GM21576 (cell line): ENCODE results near the gene NKPD1.
"Not testable (repeated sequence)": the region's sequence is repeated elsewhere in the genome, so short reads cannot be mapped to it uniquely, and the experiment has no call there.

ENCODE experiments used
- ATAC-seq: cut with Tn5 transposase; IDR thresholded peaks from one replicate; pipeline ENCODE4 v1.9.1; 2021; ENCODE audit warnings: mild to moderate bottlenecking, moderate library complexity; ENCODE audit not compliant: unreplicated experiment

NKPD1 gene

GRCh38 chr19:45119582-45119981, 41.2 kb downstream of the NKPD1 start:
- no peak for ATAC-seq

- not testable (repeated sequence) for ATAC-seq
Measured at GRCh38 chr19:45118591-45119355, 42.0 kb downstream of the NKPD1 start.

- ATAC-seq = no peak
Measured at GRCh38 chr19:45118106-45118505, 42.7 kb downstream of the NKPD1 start.

GRCh38 chr19:45117671-45118070, 43.1 kb downstream of the NKPD1 start:
- ATAC-seq = no peak

GRCh38 chr19:45117167-45117594, 43.6 kb downstream of the NKPD1 start:
- ATAC-seq = no peak

- no peak for ATAC-seq
Measured at GRCh38 chr19:45115809-45116615, 44.8 kb downstream of the NKPD1 start.

- no peak for ATAC-seq
Measured at GRCh38 chr19:45114116-45114515, 46.7 kb downstream of the NKPD1 start.

GRCh38 chr19:45113628-45114027, 47.2 kb downstream of the NKPD1 start:
- no peak for ATAC-seq

- ATAC-seq = no peak
Measured at GRCh38 chr19:45112111-45112827, 48.5 kb downstream of the NKPD1 start.
